ENCODE data around the gene DYSF.

- no peak for TF ChIP-seq CTCF (IDR thresholded peaks at IDR 0.05)
- TF ChIP-seq EZH2 (IDR thresholded peaks at IDR 0.05; ENCODE audit: borderline replicate concordance, insufficient read depth, low read depth, low read length, poor library complexity, severe bottlenecking): no peak
These were observed 249.9 kb downstream of the DYSF start for GRCh38 chr2:71702971-71703898.

Measured in B cell (primary cell).